Trophoblast cell (in vitro differentiated cells and primary cell): ENCODE data around the gene TRAIP.

Experiments used
- DNase-seq, 2 donors: peaks; one replicate each; pipeline ENCODE4 v3.0.0-alpha.2; 2016
- H2AFZ ChIP-seq: 2 replicates; pipeline ENCODE4 v1.6.1; 2013; ENCODE audit warnings: low read length, moderate library complexity, mild to moderate bottlenecking; ENCODE audit not compliant: insufficient read depth, poor library complexity
- H2AK5ac ChIP-seq: 2 replicates; pipeline ENCODE4 v1.6.1; 2013; ENCODE audit warnings: mild to moderate bottlenecking, low read length
- H2BK120ac ChIP-seq: 2 replicates; pipeline ENCODE4 v1.6.1; 2013; ENCODE audit warnings: low read length, mild to moderate bottlenecking, moderate library complexity; ENCODE audit not compliant: insufficient read depth, poor library complexity
- H2BK12ac ChIP-seq: 2 replicates; pipeline ENCODE4 v1.6.1; 2013; ENCODE audit warnings: mild to moderate bottlenecking, low read length, moderate library complexity
- H2BK5ac ChIP-seq: 2 replicates; pipeline ENCODE4 v1.6.1; 2013; ENCODE audit warnings: low read length, low read depth, moderate library complexity, mild to moderate bottlenecking; ENCODE audit not compliant: poor library complexity
- H3K14ac ChIP-seq: 2 replicates; pipeline ENCODE4 v1.6.1; 2013; ENCODE audit warnings: mild to moderate bottlenecking, low read length
- H3K18ac ChIP-seq: 2 replicates; pipeline ENCODE4 v1.6.1; 2013; ENCODE audit warnings: mild to moderate bottlenecking, low read length
- H3K23ac ChIP-seq: 2 replicates; pipeline ENCODE4 v1.6.1; 2013; ENCODE audit warnings: low read length
- H3K27ac ChIP-seq: 2 replicates; pipeline ENCODE4 v1.5.1; 2013; ENCODE audit warnings: low read depth, mild to moderate bottlenecking, inconsistent platforms, low read length, moderate library complexity
- H3K27me3 ChIP-seq: 2 replicates; pipeline ENCODE4 v1.6.1; 2013; ENCODE audit warnings: inconsistent platforms, mild to moderate bottlenecking, low read length, moderate library complexity; ENCODE audit not compliant: insufficient read depth
- H3K36me3 ChIP-seq, 2 experiments: 1 replicate in 1 of 2; 2 replicates in 1 of 2; pipeline ENCODE4 v1.6.1; 2013; ENCODE audit warnings: low read length in 2 of 2, mild to moderate bottlenecking in 2 of 2, moderate library complexity in 1 of 2; ENCODE audit not compliant: insufficient read depth in 2 of 2, control insufficient read depth in 1 of 2
- H3K4ac ChIP-seq: 2 replicates; pipeline ENCODE4 v1.6.1; 2013; ENCODE audit warnings: low read depth, mild to moderate bottlenecking, low read length, moderate library complexity
- H3K4me1 ChIP-seq, 2 experiments: 1 replicate in 1 of 2; 2 replicates in 1 of 2; pipeline ENCODE4 v1.6.1; 2013; ENCODE audit warnings: low read length in 2 of 2, mild to moderate bottlenecking in 2 of 2, moderate library complexity in 1 of 2; ENCODE audit not compliant: insufficient read depth in 2 of 2, control insufficient read depth in 1 of 2
- H3K4me2 ChIP-seq: 2 replicates; pipeline ENCODE4 v1.6.1; 2013; ENCODE audit warnings: inconsistent platforms, mild to moderate bottlenecking, low read length, moderate library complexity
- H3K4me3 ChIP-seq: 2 replicates; pipeline ENCODE4 v1.5.1; 2013; ENCODE audit warnings: mild to moderate bottlenecking, low read depth, low read length, inconsistent platforms
- H3K79me1 ChIP-seq: one replicate; pipeline ENCODE4 v1.6.1; 2013; ENCODE audit warnings: low read length
- H3K79me2 ChIP-seq: 2 replicates; pipeline ENCODE4 v1.6.1; 2013; ENCODE audit warnings: low read length, mild to moderate bottlenecking; ENCODE audit not compliant: control insufficient read depth, insufficient read depth, poor library complexity
- H3K9ac ChIP-seq: 2 replicates; pipeline ENCODE4 v1.6.1; 2013; ENCODE audit warnings: mild to moderate bottlenecking, low read length
- H3K9me3 ChIP-seq: 2 replicates; pipeline ENCODE4 v1.6.1; 2013; ENCODE audit warnings: low read depth, mild to moderate bottlenecking, control low read depth, inconsistent platforms, low read length; ENCODE audit not compliant: insufficient read depth
- H4K12ac ChIP-seq: 2 replicates; pipeline ENCODE4 v1.6.1; 2013; ENCODE audit warnings: low read depth, mild to moderate bottlenecking, low read length, moderate library complexity
- H4K8ac ChIP-seq: 2 replicates; pipeline ENCODE4 v1.6.1; 2013; ENCODE audit warnings: low read depth, mild to moderate bottlenecking, low read length, moderate library complexity
- H4K91ac ChIP-seq: one replicate; pipeline ENCODE4 v1.6.1; 2013; ENCODE audit warnings: low read depth, mild to moderate bottlenecking, low read length, moderate library complexity
- WGBS: extraction: QIAGEN DNeasy Blood & Tissue Kit; methylation state at CpG from one replicate; pipeline ENCODE4 v1.1.7; 2013; ENCODE audit warnings: missing lambda C conversion rate; ENCODE audit not compliant: insufficient read length, insufficient coverage; ENCODE audit errors: extremely low coverage; 5-methylcytosine and 5-hydroxymethylcytosine counted together

Gene TRAIP

DNA sequence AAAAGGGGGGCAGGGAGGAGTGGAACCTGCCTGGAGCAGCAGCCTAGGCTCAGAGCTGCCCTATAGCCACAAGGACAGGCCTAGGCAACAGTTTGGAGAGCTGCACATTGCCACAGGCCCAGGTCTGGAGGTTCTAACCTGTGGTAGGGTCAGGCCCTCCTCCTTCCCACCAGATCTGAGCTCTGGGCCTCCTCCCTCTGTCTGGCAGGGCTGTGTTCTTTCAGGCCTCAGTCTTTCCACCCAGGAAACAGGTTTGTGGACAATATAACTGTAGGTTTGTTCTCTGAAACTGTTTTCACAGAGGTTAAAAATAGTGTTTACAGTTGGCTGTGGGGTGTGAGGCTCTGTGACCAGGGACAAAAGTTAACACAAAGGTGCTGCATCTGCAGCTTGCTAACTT lies 22.3 kb upstream of the TRAIP start:
- no peak for DNase-seq
- H2AK5ac ChIP-seq: no peak overlapping the region

DNA sequence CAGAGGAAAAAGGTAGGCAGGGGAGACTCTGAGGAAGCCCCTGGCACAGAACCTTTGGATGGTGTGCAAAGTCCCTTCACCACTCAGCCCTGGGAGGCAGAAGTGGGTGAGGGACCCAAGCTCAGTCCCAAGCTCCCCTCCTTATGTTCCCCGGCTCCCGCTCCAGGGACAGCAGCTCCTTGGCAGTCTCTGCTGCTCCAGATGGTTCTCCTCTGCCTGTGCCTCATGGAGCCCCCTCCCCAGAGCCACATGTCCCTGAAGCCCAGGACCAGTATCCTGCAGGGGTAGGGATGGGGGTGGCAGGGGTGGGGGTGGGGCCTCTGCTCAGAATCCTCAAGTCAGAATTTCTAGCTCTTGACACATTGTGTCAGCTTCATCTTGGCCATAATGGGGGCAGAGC lies 21.4 kb upstream of the TRAIP start:
- WGBS: no CpG with 5 or more reads among the region's 2 CpGs

More for the DNA sequence above, 22.3 kb upstream of the TRAIP start:
- no peaks in the 10 kb centered on the region for H3K27me3 ChIP-seq
- H2BK12ac ChIP-seq: no peak overlapping the region
- no peaks in the 10 kb centered on the region for H3K4me1 ChIP-seq
- H3K4ac ChIP-seq: no peak overlapping the region
- no peak overlapping the region for H3K23ac ChIP-seq
- H3K36me3 ChIP-seq: no peaks in the 10 kb centered on the region
- H3K14ac ChIP-seq: no peak overlapping the region
- no peaks in the 10 kb centered on the region for H3K79me2 ChIP-seq
- H3K4me2 ChIP-seq: no peak overlapping the region
- no peak overlapping the region for H2BK120ac ChIP-seq
- H3K9ac ChIP-seq: no peak overlapping the region
- H4K91ac ChIP-seq: no peak overlapping the region
- H3K4me3 ChIP-seq: no peak overlapping the region
- H4K12ac ChIP-seq: no peak overlapping the region
- H2AFZ ChIP-seq: no peak overlapping the region
- H3K27ac ChIP-seq: no peak overlapping the region
- H3K79me1 ChIP-seq: no peaks in the 10 kb centered on the region
- H3K9me3 ChIP-seq: peaks cover 3% of the 10 kb centered on the region
- no peak overlapping the region for H4K8ac ChIP-seq
- no peak overlapping the region for H2BK5ac ChIP-seq
- H3K18ac ChIP-seq: no peak overlapping the region

DNA sequence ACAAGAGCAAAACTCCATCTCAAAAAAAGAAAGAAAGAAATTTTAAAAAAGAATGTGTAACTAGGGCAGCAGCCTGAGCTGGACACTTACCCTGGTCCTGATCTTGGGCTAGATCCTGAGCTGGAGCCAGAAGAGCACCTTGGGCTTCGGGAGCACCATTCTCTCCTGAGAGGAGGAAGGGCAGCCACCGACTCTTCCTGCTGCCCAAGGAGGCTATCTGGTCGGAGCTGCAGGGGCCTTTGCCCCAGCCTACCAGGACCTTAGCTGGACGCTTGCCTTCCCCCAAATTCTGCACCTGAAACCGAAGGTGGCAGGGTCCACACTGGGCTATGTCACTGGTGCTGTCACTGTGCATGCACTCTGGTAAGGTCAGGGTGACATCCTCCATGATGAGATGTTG lies 20.2 kb upstream of the TRAIP start:
- no CpG with 5 or more reads among the region's 5 CpGs for WGBS
- no peak overlapping the region for H3K18ac ChIP-seq
- no peak overlapping the region for H3K4me3 ChIP-seq
- no peak overlapping the region for H4K8ac ChIP-seq
- H2AK5ac ChIP-seq: no peak overlapping the region
- no peak overlapping the region for H3K27ac ChIP-seq
- H2BK12ac ChIP-seq: no peak overlapping the region
- no peak overlapping the region for H3K4me2 ChIP-seq
- H3K36me3 ChIP-seq: no peaks in the 10 kb centered on the region
- H3K79me2 ChIP-seq: no peaks in the 10 kb centered on the region
- no peak overlapping the region for H4K12ac ChIP-seq
- peaks cover 3% of the 10 kb centered on the region for H3K9me3 ChIP-seq
- no peak overlapping the region for H3K23ac ChIP-seq
- H3K27me3 ChIP-seq: peaks cover 3% of the 10 kb centered on the region
- H3K4ac ChIP-seq: no peak overlapping the region
- no peak for DNase-seq
- H3K14ac ChIP-seq: no peak overlapping the region
- H3K9ac ChIP-seq: no peak overlapping the region
- H3K4me1 ChIP-seq: no peaks in the 10 kb centered on the region
- no peak overlapping the region for H4K91ac ChIP-seq
- no peak overlapping the region for H2AFZ ChIP-seq
- H2BK5ac ChIP-seq: no peak overlapping the region
- no peaks in the 10 kb centered on the region for H3K79me1 ChIP-seq
- H2BK120ac ChIP-seq: no peak overlapping the region

More for the DNA sequence above, 21.4 kb upstream of the TRAIP start:
- Histone ChIP-seq H3K9ac (no peak overlapping the region), H2AFZ (no peak overlapping the region), H2BK12ac (no peak overlapping the region), H3K23ac (no peak overlapping the region), H4K8ac (no peak overlapping the region), H3K79me1 (no peaks in the 10 kb centered on the region), H3K14ac (no peak overlapping the region), H4K12ac (no peak overlapping the region), H3K4me3 (no peak overlapping the region), H2AK5ac (no peak overlapping the region), H3K36me3 (no peaks in the 10 kb centered on the region), H3K27me3 (no peaks in the 10 kb centered on the region), H3K4me1 (no peaks in the 10 kb centered on the region), H3K79me2 (no peaks in the 10 kb centered on the region), H3K4me2 (no peak overlapping the region), H2BK120ac (no peak overlapping the region), H3K27ac (no peak overlapping the region), H2BK5ac (no peak overlapping the region), H3K9me3 (peaks cover 3% of the 10 kb centered on the region), H3K18ac (no peak overlapping the region), H3K4ac (no peak overlapping the region), H4K91ac (no peak overlapping the region)
- DNase-seq: no peak

DNA sequence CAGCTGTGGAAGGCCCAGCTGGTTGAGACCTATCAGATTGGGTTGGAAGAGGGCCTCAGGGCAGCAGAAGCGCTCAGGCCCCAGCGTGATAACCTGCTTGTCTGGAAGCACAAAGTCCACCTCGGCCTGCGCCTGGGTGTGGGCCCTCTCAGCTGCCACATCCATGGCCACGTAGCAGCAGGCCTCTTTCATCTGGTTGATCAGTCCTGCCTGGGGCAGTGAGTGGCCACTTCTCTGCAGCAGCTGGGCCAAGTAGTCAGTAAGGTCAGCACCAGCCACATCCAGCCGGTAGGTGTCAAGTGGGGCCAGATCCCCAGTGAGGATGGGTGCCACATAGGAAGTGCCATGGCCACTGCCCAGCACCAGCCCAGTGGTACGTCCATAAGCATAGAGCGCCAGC lies 17.3 kb upstream of the TRAIP start:
- H4K12ac ChIP-seq: no peak overlapping the region
- no peak overlapping the region for H2AFZ ChIP-seq
- H2BK120ac ChIP-seq: no peak overlapping the region
- no peaks in the 10 kb centered on the region for H3K79me2 ChIP-seq
- no peaks in the 10 kb centered on the region for H3K79me1 ChIP-seq
- peak; percentile 71 to 85 for DNase-seq
- no peak overlapping the region for H4K8ac ChIP-seq
- H3K9me3 ChIP-seq: peaks cover 6% of the 10 kb centered on the region
- H3K18ac ChIP-seq: no peak overlapping the region
- no peaks in the 10 kb centered on the region for H3K36me3 ChIP-seq
- no peak overlapping the region for H3K4me2 ChIP-seq
- H3K14ac ChIP-seq: no peak overlapping the region
- H4K91ac ChIP-seq: no peak overlapping the region
- no peak overlapping the region for H3K23ac ChIP-seq
- H3K4ac ChIP-seq: no peak overlapping the region
- no peak overlapping the region for H2BK12ac ChIP-seq
- H3K9ac ChIP-seq: no peak overlapping the region
- no peak overlapping the region for H3K4me3 ChIP-seq
- no peak overlapping the region for H2BK5ac ChIP-seq
- no CpG with 5 or more reads among the region's 8 CpGs for WGBS
- H3K27me3 ChIP-seq: peaks cover 22% of the 10 kb centered on the region
- no peak overlapping the region for H2AK5ac ChIP-seq
- H3K4me1 ChIP-seq: peaks cover 4 to 6% of the 10 kb centered on the region in 2 experiments
- no peak overlapping the region for H3K27ac ChIP-seq
